Fibroblast of skin of back (primary cell): ENCODE measurements around the gene GRIN3B.
A peak's percentile ranks its signal among the peaks of the same experiment; 100 is the strongest.

Experiments
- DNase-seq: peaks from one replicate; pipeline ENCODE4 v3.0.0-alpha.2; 2013

The GRIN3B gene

GRCh38 chr19:1042689-1043511 lies 42.7 kb downstream of the GRIN3B start:
- DNase-seq = no peak

GRCh38 chr19:1045247-1045603 lies 45.0 kb downstream of the GRIN3B start:
- no peak for DNase-seq

- DNase-seq = no peak
Observed at GRCh38 chr19:1046117-1046626, 46.0 kb downstream of the GRIN3B start.

GRCh38 chr19:1046836-1047695 lies 46.8 kb downstream of the GRIN3B start:
- no peak for DNase-seq

GRCh38 chr19:1047696-1048147 lies 47.5 kb downstream of the GRIN3B start:
- no peak for DNase-seq

- DNase-seq = no peak
Observed at GRCh38 chr19:1049106-1049505, 48.9 kb downstream of the GRIN3B start.

- no peak for DNase-seq
Observed at GRCh38 chr19:1049800-1050199, 49.6 kb downstream of the GRIN3B start.

GRCh38 chr19:1050989-1051788 lies 51.0 kb downstream of the GRIN3B start:
- no peak for DNase-seq

GRCh38 chr19:1051791-1052190 lies 51.6 kb downstream of the GRIN3B start:
- DNase-seq = no peak

- DNase-seq = no peak
Observed at GRCh38 chr19:1052349-1052975, 52.2 kb downstream of the GRIN3B start.

- DNase-seq = no peak
Observed at GRCh38 chr19:1053176-1054101, 53.2 kb downstream of the GRIN3B start.

GRCh38 chr19:1054102-1055027 lies 54.1 kb downstream of the GRIN3B start:
- DNase-seq = no peak

- no peak for DNase-seq
Observed at GRCh38 chr19:1055028-1055425, 54.8 kb downstream of the GRIN3B start.

- no peak for DNase-seq
Observed at GRCh38 chr19:1055886-1056620, 55.8 kb downstream of the GRIN3B start.

- DNase-seq = peak; percentile 54
Observed at GRCh38 chr19:1057176-1057855, 57.1 kb downstream of the GRIN3B start.

GRCh38 chr19:1058112-1058511 lies 57.9 kb downstream of the GRIN3B start:
- DNase-seq = no peak
